ENCODE data around the gene CBLB.

CBLB gene

GRCh38 chr3:105678017-105678416, 190.8 kb downstream of the CBLB start:
- DNase-seq: no peak

- DNase-seq: no peak
Measured at GRCh38 chr3:105676621-105677300, 192.1 kb downstream of the CBLB start.

- DNase-seq: no peak
Measured at GRCh38 chr3:105674437-105675065, 194.3 kb downstream of the CBLB start.

DNA sequence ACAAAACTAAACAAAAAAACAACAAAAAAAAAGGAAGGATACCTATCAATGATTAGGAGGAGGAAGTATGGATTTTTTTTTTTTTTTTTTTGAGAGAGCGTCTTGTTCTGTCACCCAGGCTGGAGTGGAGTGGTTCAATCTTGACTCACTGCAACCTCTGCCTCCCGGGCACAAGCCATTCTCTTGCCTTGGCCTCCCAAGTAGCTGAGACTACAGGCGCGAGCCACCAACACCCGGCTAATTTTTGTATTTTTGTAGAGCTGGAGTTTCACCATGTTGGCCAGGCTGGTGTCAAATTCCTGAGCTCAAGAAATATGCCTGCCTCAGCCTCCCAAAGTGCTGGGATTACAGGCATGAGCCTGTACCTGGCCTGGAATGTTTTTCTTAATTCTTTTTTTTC, 195.8 kb downstream of the CBLB start:
- no peak for DNase-seq

- DNase-seq: no peak
Measured at GRCh38 chr3:105662306-105662705, 206.5 kb downstream of the CBLB start.

- peak in 1 of 2 experiments; percentile 26 for DNase-seq
Measured at GRCh38 chr3:105661461-105661860, 207.4 kb downstream of the CBLB start.

DNA sequence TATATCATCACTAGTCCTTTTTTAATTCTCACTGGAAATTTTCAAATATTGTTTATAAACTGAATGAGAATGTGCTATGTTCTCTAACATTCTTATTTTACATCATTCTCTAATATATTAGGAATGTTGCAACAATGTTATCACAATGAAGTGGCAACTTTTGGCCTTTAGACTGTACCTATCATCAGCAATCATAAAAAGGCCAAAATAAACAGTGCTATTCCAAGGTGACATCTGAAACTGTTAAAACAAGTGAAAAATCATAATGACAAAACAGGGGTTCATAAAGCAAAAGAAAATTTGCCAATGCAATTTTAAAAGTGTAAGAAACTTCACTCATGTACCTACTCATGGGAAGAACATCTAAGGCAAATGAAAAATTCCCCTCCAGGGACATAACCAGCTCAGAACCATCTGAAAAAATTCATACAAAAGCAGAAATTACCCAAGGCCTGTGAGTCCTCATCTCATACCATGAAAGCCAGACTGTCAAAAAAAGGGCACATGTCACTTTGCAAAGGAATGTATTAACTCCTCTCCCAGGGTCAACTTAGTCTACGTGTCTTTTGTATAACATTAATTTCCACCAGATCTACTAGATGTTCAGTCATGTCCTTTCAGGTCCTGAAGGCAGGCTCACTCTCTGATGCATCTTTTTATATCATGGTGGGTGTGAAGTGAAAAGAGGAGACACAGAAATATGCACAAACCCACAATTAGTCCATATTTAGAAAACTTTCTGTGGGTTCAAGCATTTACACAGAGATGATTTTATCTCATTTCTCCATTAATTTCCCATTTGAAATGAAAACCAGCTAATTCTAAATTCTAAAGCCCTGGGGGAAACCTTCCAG, 211.9 kb downstream of the CBLB start:
- no peak for DNase-seq

DNA sequence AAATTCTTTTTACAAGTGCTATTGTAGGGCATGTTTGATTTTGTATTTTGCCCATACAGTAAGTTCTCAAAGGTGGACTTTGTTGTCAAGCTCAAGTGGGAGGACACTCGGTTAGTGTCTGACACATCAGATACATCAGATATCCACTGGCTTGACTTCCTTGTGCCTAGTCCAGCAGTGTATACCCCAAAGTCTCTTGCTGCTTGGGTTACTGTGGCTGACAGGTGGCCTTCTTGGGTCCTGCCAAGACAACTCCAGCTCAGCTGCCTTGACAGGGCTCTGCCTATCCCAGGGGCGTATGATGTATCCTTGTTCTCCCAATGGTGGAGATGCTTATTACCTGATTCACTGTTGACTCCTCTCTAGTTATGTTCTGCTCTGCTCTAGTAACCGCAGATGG, 214.9 kb downstream of the CBLB start:
- DNase-seq: no peak

GRCh38 chr3:105653166-105653565, 215.6 kb downstream of the CBLB start:
- no peak for DNase-seq

DNA sequence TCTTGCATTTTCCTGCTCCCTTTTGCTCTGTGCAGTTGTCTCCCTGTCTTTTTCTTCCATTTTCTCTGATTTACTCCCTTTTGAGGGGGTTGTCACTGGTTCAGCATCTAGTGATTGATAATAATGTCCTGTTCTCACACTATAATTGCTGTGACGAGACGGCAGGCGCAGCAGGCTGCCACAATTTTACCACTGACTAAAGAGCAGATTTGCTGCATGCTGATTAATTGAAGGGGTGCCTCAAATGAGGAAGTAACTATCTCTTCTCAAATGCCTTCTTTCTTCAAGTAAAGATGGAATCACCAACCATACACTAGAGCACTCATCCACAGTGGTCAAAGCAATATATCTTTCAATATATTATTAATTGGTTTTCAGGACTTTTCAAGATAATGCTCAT, 219.3 kb downstream of the CBLB start:
- DNase-seq: no peak

GRCh38 chr3:105647047-105647446, 221.8 kb downstream of the CBLB start:
- DNase-seq: peak in 1 of 2 experiments; percentile 33

- no peak for DNase-seq
Measured at GRCh38 chr3:105639131-105639530, 229.7 kb downstream of the CBLB start.

GRCh38 chr3:105634708-105635107, 234.1 kb downstream of the CBLB start:
- DNase-seq: no peak

DNA sequence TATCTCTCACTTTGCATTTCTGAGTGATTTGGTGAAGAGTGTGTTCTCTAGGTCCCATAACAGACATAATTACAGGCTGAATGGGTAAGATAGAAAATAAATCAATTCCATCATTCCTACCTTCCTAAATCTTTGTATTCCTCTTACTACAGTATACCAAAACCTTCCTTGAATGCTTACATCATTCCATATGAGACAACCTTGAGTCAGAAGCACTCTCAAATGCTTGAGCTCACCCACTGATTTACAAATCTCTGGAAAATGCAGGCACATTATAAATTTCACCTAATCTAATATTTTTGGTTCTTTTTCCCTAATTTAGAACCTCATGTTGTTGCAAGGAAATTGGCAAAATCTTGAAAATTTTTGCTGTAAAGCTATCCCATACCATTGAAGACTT, 239.1 kb downstream of the CBLB start:
- no peak for DNase-seq

- DNase-seq: no peak
Measured at GRCh38 chr3:105626739-105627138, 242.1 kb downstream of the CBLB start.

DNA sequence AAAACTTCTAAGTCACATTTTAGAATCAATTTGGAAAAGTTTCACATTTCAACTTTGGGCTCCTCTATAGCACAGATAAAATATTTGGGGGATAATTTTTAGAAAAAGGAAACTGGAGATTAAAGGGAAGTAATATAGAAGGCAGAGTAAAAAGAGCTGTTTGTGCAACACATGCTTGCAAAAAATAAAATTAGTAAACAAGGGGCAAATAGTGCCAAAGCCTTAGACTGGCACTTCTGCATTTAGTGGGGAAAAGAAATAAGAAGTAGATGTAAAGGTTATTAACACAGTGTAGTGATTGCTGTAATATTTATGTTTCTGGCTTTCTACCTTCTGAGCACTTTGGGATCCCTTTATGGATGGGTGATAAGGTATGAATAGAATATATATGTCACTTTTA, 246.6 kb downstream of the CBLB start:
- no peak for DNase-seq

DNA sequence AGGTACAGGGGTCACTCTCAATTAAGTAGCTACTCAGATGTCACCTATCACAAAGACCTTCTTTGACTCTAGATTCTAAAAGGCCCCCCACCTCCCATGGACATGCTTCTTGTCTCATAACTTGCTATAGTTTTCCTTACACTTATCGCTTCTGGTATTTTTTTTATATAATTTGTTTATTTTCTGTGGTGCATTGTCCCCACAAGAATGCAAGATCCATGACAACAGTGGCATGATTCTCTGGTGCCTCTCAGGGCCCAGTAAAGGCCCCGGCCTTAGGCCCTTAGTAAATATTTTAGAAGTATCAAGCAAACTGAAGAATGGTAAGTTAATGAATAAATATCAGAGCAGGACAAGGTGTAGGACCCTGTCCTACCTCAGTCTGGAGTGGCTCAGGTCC, 248.6 kb downstream of the CBLB start:
- DNase-seq: no peak

DNA sequence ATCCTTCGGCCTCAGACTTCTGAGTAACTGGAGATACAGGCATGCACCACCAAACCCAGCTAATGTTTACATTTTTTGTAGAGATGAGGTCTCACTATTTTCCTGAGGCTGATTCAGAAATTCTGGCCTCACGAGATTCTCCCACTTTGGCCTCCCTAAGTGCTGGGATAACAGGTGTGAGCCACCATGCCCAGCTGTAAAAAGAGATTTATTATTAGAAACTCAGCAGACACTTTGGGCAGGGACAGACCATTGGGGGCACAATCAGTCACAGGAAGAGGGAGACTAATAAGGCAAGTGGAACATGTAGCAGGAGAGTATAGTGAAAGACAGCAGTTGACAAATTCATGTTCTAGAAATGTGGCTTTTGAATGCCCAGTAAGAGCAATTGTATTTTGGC, 249.2 kb downstream of the CBLB start:
- DNase-seq: no peak

- DNase-seq: peak in 1 of 2 experiments; percentile 63
Measured at GRCh38 chr3:105618556-105618955, 250.3 kb downstream of the CBLB start.

- DNase-seq: no peak
Measured at GRCh38 chr3:105616374-105617121, 252.3 kb downstream of the CBLB start.

- no peak for DNase-seq
Measured at GRCh38 chr3:105615814-105616213, 253.0 kb downstream of the CBLB start.

- DNase-seq: no peak
Measured at GRCh38 chr3:105614288-105615030, 254.4 kb downstream of the CBLB start.

Measured in SHP77 (cell line).